K562 (cell line): Measurements from ENCODE around the gene CD226. TPM values are rescaled to one million over a fixed set of nuclear protein-coding genes. Genes with fewer than 3 reads are reported as not detected.

Experiments
- ATAC-seq: fragments of 200-7000 bp; cut with Tn5 transposase; 3 replicates; pipeline ENCODE4 v1.9.1; 2020; ENCODE audit warnings: moderate library complexity
- BruUV-seq: library from RNA; stranded (reverse); fragments of 400-500 nt; replicated peaks from 2 replicates; lab custom pipeline; 2021; lab: Mats Ljungman, UMichigan
- CTCF ChIA-PET: fragments of 300-600 bp; formaldehyde crosslinking; extraction: SDS; loops from one replicate; lab custom pipeline; 2021; ENCODE audit warnings: low intra/inter-chr PET ratio; lab: Yijun Ruan, JAX
- POLR2A ChIA-PET: fragments of 300-600, 350-650 bp; sonication (Branson Sonifier 250); formaldehyde crosslinking; extraction: SDS; loops from one replicate; lab custom pipeline; 2021; ENCODE audit warnings: antibody characterized with exemption, inconsistent platforms; lab: Yijun Ruan, JAX
- DNase-seq, 4 experiments: peaks; one replicate each; pipeline versions ENCODE4 v3.0.0 to v3.0.0-alpha.2; 2011 to 2018; ENCODE audit warnings: low spot score in 3 of 4, mixed read lengths in 3 of 4; ENCODE audit errors: extremely low read depth in 1 of 4
- FAIRE-seq: peaks from 2 replicates; lab custom pipeline; 2011; peaks lifted over from hg19 to GRCh38; lab: Jason Lieb, UNC
- H2AFZ ChIP-seq: 2 replicates; pipeline ENCODE4 v1.6.0; 2011; ENCODE audit warnings: low read depth, low read length, control low read depth, inconsistent platforms
- H3K27ac ChIP-seq: fragments of 200-600 bp; 3 replicates; pipeline ENCODE4 v1.8.0; 2011; ENCODE audit warnings: low read depth, mild to moderate bottlenecking, control low read depth, inconsistent platforms, low read length, moderate library complexity, mixed read lengths; ENCODE audit errors: extremely low read depth
- H3K27me3 ChIP-seq, 2 experiments: fragments of 300-600 bp in 1 of 2; 2 replicates in 1 of 2; 3 replicates in 1 of 2; pipeline versions ENCODE4 v1.6.0 to v1.8.0; 2011; ENCODE audit warnings: inconsistent platforms in 2 of 2, low read length in 2 of 2, mild to moderate bottlenecking in 1 of 2, mixed read lengths in 1 of 2, moderate library complexity in 1 of 2; ENCODE audit not compliant: control insufficient read depth in 2 of 2, insufficient read depth in 2 of 2
- H3K36me3 ChIP-seq: fragments of 300-600 bp; 3 replicates; pipeline ENCODE4 v1.8.0; 2011; ENCODE audit warnings: mild to moderate bottlenecking, low read length, inconsistent platforms; ENCODE audit not compliant: control insufficient read depth, insufficient read depth
- H3K4me1 ChIP-seq, 2 experiments: fragments of 200-600 bp in 1 of 2; replicated peaks in 1 of 2; 2 replicates in 1 of 2; 3 replicates in 1 of 2; pipeline versions ENCODE4 v1.5.1 to v1.8.0; 2011; ENCODE audit warnings: inconsistent platforms in 2 of 2, low read length in 2 of 2, mild to moderate bottlenecking in 1 of 2, mixed read lengths in 1 of 2, moderate library complexity in 1 of 2; ENCODE audit not compliant: control insufficient read depth in 2 of 2, insufficient read depth in 2 of 2
- H3K4me2 ChIP-seq: 2 replicates; pipeline ENCODE4 v1.6.1; 2011; ENCODE audit warnings: low read length, control low read depth, inconsistent platforms, mixed read lengths; ENCODE audit not compliant: insufficient read depth
- H3K4me3 ChIP-seq: fragments of 200-600 bp; sonication (generic), shearing (Covaris generic); 2 replicates; pipeline ENCODE4 v1.5.1; 2016; ENCODE audit warnings: control low read depth, inconsistent platforms
- H3K79me2 ChIP-seq: fragments of 200-600 bp; 3 replicates; pipeline ENCODE4 v1.8.0; 2011; ENCODE audit warnings: low read length, inconsistent platforms; ENCODE audit not compliant: control insufficient read depth, insufficient read depth
- H3K9ac ChIP-seq, 2 experiments: 2 replicates each; pipeline versions ENCODE4 v1.6.0 to v1.6.1; 2011; ENCODE audit warnings: low read depth in 2 of 2, low read length in 2 of 2, control low read depth in 1 of 2, inconsistent platforms in 1 of 2, mild to moderate bottlenecking in 1 of 2, mixed read lengths in 1 of 2; ENCODE audit not compliant: insufficient read depth in 1 of 2
- H3K9me1 ChIP-seq: one replicate; pipeline ENCODE4 v1.6.0; 2011; ENCODE audit warnings: inconsistent platforms, mild to moderate bottlenecking, low read length, moderate library complexity; ENCODE audit not compliant: control insufficient read depth, insufficient read depth
- H3K9me3 ChIP-seq: replicated peaks from 2 replicates; pipeline ENCODE4 v1.5.1; 2011; ENCODE audit warnings: low read depth, low read length, inconsistent platforms; ENCODE audit not compliant: control insufficient read depth, insufficient read depth
- H4K20me1 ChIP-seq: replicated peaks from 2 replicates; pipeline ENCODE4 v1.6.1; 2011; ENCODE audit warnings: low read length, inconsistent platforms, mixed read lengths; ENCODE audit not compliant: control insufficient read depth, insufficient read depth
- MGA ChIP-seq: fragments of 450-650 bp; IDR thresholded peaks from 2 replicates; pipeline ENCODE4 v1.6.1; 2016; ENCODE audit warnings: mild to moderate bottlenecking, moderate library complexity
- WGBS: fragments of 100-300 bp; shearing (Covaris generic); methylation state at CpG from one replicate; pipeline ENCODE4 v1.1.6; 2016; ENCODE audit warnings: low coverage, mixed read lengths; ENCODE audit not compliant: insufficient coverage; ENCODE audit errors: missing lambda C conversion rate; 5-methylcytosine and 5-hydroxymethylcytosine counted together
- in situ Hi-C: fragments of 300-500 bp; cut with MboI; formaldehyde crosslinking; loops from 4 replicates; pipeline ENCODE4 v1.15.0; 2018; ENCODE audit warnings: inconsistent platforms, mixed read lengths
- intact Hi-C: fragments of 100-400 bp; cut with micrococcal nuclease; formaldehyde crosslinking; loops from 2 replicates; pipeline ENCODE4 v1.14.2; 2022
- polyA plus RNA-seq, 8 experiments: library from polyadenylated mRNA; depleted of rRNA in 4 of 8; stranded (reverse) in 5 of 8; unstranded in 3 of 8; fragments of >200 nt; fragmentation: Nextera tagmentation in 2 of 8; fragmentation: Illumina TruSeq in 1 of 8; extraction: Ambion mirVana in 2 of 8; extraction: Trizol in 1 of 8; gene quantifications; 2 replicates each; pipeline versions ENCODE4 v1.2.1 to v1.2.3, GENCODE V29; 2011 to 2014; ENCODE audit warnings: inconsistent platforms in 1 of 8, missing spikeins in 1 of 8
- total RNA-seq, 7 experiments: library from RNA; depleted of rRNA in 6 of 7; stranded (reverse); fragments of >200 nt in 6 of 7; fragmentation: Illumina TruSeq in 2 of 7; extraction: Trizol in 2 of 7; gene quantifications; 2 replicates each; pipeline versions ENCODE4 v1.2.1 to v1.2.3, GENCODE V29; 2011 to 2021; ENCODE audit warnings: low replicate concordance in 1 of 7
- TF ChIP-seq, protein P1 (sequence below): fragments of 450-650 bp; IDR thresholded peaks from 2 replicates; pipeline ENCODE4 v1.6.1; 2016; ENCODE audit warnings: low read depth, mild to moderate bottlenecking, moderate library complexity

The CD226 gene
- total and polyA plus RNA-seq, 9 of the 15 experiments (the other 6 are each of a cell fraction or from before 2014, with no cell fraction given): 0.32 to 1.7 (median 0.80) TPM

DNA sequence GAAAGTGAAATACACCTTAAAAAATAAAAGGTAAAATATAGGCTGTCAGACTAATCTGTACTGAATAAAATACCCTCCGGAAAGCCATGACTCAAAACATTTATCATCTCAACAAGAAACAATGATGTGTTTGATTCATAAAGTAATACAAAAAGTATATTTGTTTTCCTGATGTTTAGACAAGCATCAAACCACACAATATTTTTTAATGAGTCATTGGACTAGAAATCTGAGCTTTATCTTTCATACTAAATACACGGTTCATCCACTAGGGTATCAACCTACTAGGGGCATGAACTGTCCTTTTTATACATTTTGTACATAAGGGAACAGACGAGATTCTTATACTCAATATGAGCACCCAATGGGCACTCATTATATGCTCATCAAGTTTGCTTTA lies 31.3 kb downstream of the CD226 start:
- intact Hi-C loops (no loop called here), in situ Hi-C loops (no loop called here)
- POLR2A ChIA-PET: no interaction called here
- CTCF ChIA-PET: no interaction called here
- no peaks in the 10 kb centered on the region for H3K9me3 ChIP-seq
- no peak overlapping the region for H3K27ac ChIP-seq
- DNase-seq (no peak), FAIRE-seq (no peak), ATAC-seq (no peak)
- H3K27me3 ChIP-seq: no peaks in the 10 kb centered on the region
- no peaks in the 10 kb centered on the region for H3K9me1 ChIP-seq
- H3K4me2 ChIP-seq: no peak overlapping the region
- no peaks in the 10 kb centered on the region for H4K20me1 ChIP-seq
- no peak overlapping the region for H2AFZ ChIP-seq
- no peaks in the 10 kb centered on the region for H3K79me2 ChIP-seq
- H3K4me3 ChIP-seq: no peak overlapping the region
- no peak overlapping the region for H3K9ac ChIP-seq
- 13% methylated on average over 3 of the region's 3 CpGs for WGBS
- H3K36me3 ChIP-seq: no peaks in the 10 kb centered on the region
- no TSS peak for BruUV-seq
- no peaks in the 10 kb centered on the region for H3K4me1 ChIP-seq
- TF ChIP-seq MGA: no peak
- TF ChIP-seq, protein P1, sequence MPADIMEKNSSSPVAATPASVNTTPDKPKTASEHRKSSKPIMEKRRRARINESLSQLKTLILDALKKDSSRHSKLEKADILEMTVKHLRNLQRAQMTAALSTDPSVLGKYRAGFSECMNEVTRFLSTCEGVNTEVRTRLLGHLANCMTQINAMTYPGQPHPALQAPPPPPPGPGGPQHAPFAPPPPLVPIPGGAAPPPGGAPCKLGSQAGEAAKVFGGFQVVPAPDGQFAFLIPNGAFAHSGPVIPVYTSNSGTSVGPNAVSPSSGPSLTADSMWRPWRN: no peak
